H9 (cell line): Measurements from ENCODE around the gene KCMF1. TPM values are rescaled to one million over a fixed set of nuclear protein-coding genes. Genes with fewer than 3 reads are reported as not detected.

Source experiments
- DNase-seq: peaks from one replicate; pipeline ENCODE4 v3.0.0-alpha.2; 2017
- H2AFZ ChIP-seq: one replicate; pipeline ENCODE4 v1.6.1; 2013; ENCODE audit warnings: mild to moderate bottlenecking, low read length, control low read depth, moderate library complexity
- H2AK5ac ChIP-seq: 2 replicates; pipeline ENCODE4 v1.6.1; 2013; ENCODE audit warnings: low read length, control low read depth, mixed read lengths; ENCODE audit not compliant: insufficient read length
- H2BK120ac ChIP-seq: one replicate; pipeline ENCODE4 v1.6.1; 2013; ENCODE audit warnings: low read depth, mild to moderate bottlenecking, low read length, control low read depth, inconsistent platforms; ENCODE audit not compliant: poor library complexity, severe bottlenecking
- H2BK12ac ChIP-seq: 2 replicates; pipeline ENCODE4 v1.6.1; 2013; ENCODE audit warnings: low read length, control low read depth, mixed read lengths, low read depth; ENCODE audit not compliant: insufficient read length
- H2BK15ac ChIP-seq: 2 replicates; pipeline ENCODE4 v1.6.1; 2013; ENCODE audit warnings: low read depth, low read length, control low read depth
- H2BK20ac ChIP-seq: one replicate; pipeline ENCODE4 v1.6.1; 2013; ENCODE audit warnings: low read depth, mild to moderate bottlenecking, low read length, control low read depth, inconsistent platforms; ENCODE audit not compliant: poor library complexity, severe bottlenecking
- H2BK5ac ChIP-seq: 2 replicates; pipeline ENCODE4 v1.6.1; 2013; ENCODE audit warnings: low read length, control low read depth, mixed read lengths; ENCODE audit not compliant: insufficient read length
- H3K14ac ChIP-seq: 2 replicates; pipeline ENCODE4 v1.6.1; 2013; ENCODE audit warnings: low read length, control low read depth; ENCODE audit not compliant: insufficient read depth
- H3K18ac ChIP-seq: 2 replicates; pipeline ENCODE4 v1.6.1; 2013; ENCODE audit warnings: low read depth, mild to moderate bottlenecking, mixed read lengths, low read length, control low read depth; ENCODE audit not compliant: insufficient read length
- H3K23ac ChIP-seq: 2 replicates; pipeline ENCODE4 v1.6.1; 2013; ENCODE audit warnings: low read length, control low read depth, mixed read lengths, low read depth; ENCODE audit not compliant: insufficient read length
- H3K23me2 ChIP-seq: 2 replicates; pipeline ENCODE4 v1.6.1; 2013; ENCODE audit warnings: low read depth, mild to moderate bottlenecking, mixed read lengths, low read length, control low read depth; ENCODE audit not compliant: insufficient read length, poor library complexity, severe bottlenecking
- H3K27ac ChIP-seq: 2 replicates; pipeline ENCODE4 v1.5.1; 2013; ENCODE audit warnings: low read length, control low read depth, mixed read lengths, low read depth; ENCODE audit not compliant: insufficient read length
- H3K27me3 ChIP-seq: 2 replicates; pipeline ENCODE4 v1.6.1; 2013; ENCODE audit warnings: low read length, control low read depth, inconsistent platforms; ENCODE audit not compliant: insufficient read depth
- H3K4ac ChIP-seq: 2 replicates; pipeline ENCODE4 v1.6.1; 2013; ENCODE audit warnings: low read depth, mild to moderate bottlenecking, control low read depth, inconsistent platforms, low read length, moderate library complexity
- H3K4me1 ChIP-seq: 2 replicates; pipeline ENCODE4 v1.6.1; 2013; ENCODE audit warnings: low read length, control low read depth, inconsistent platforms; ENCODE audit not compliant: insufficient read depth
- H3K4me2 ChIP-seq: 2 replicates; pipeline ENCODE4 v1.6.1; 2013; ENCODE audit warnings: low read length, control low read depth, mixed read lengths; ENCODE audit not compliant: insufficient read length, insufficient read depth
- H3K56ac ChIP-seq: 2 replicates; pipeline ENCODE4 v1.6.1; 2013; ENCODE audit warnings: low read depth, mild to moderate bottlenecking, mixed read lengths, low read length, control low read depth; ENCODE audit not compliant: insufficient read length
- H3K79me1 ChIP-seq: 2 replicates; pipeline ENCODE4 v1.6.1; 2013; ENCODE audit warnings: low read depth, mild to moderate bottlenecking, moderate library complexity, low read length, control low read depth, inconsistent platforms; ENCODE audit not compliant: insufficient read depth, poor library complexity, severe bottlenecking
- H3K79me2 ChIP-seq: 2 replicates; pipeline ENCODE4 v1.6.1; 2013; ENCODE audit warnings: low read length, control low read depth, inconsistent platforms; ENCODE audit not compliant: insufficient read depth
- H3K9ac ChIP-seq: 2 replicates; pipeline ENCODE4 v1.6.1; 2013; ENCODE audit warnings: low read length, control low read depth, mixed read lengths; ENCODE audit not compliant: insufficient read length; ENCODE audit errors: extremely low read depth
- H3K9me3 ChIP-seq: one replicate; pipeline ENCODE4 v1.6.1; 2013; ENCODE audit warnings: low read depth, low read length, inconsistent platforms; ENCODE audit not compliant: control insufficient read depth
- H3T11ph ChIP-seq: one replicate; pipeline ENCODE4 v1.6.1; 2013; ENCODE audit warnings: mild to moderate bottlenecking, low read length, control low read depth, inconsistent platforms
- H4K20me1 ChIP-seq: one replicate; pipeline ENCODE4 v1.6.1; 2013; ENCODE audit not compliant: control insufficient read depth, insufficient read length, insufficient read depth
- H4K5ac ChIP-seq: 2 replicates; pipeline ENCODE4 v1.6.1; 2013; ENCODE audit warnings: low read depth, mild to moderate bottlenecking, mixed read lengths, low read length, control low read depth; ENCODE audit not compliant: insufficient read length
- H4K8ac ChIP-seq: replicated peaks from 2 replicates; pipeline ENCODE4 v1.6.1; 2013; ENCODE audit warnings: low read length, control low read depth, mixed read lengths, low read depth; ENCODE audit not compliant: insufficient read length
- H4K91ac ChIP-seq: 2 replicates; pipeline ENCODE4 v1.6.1; 2013; ENCODE audit warnings: low read depth, mild to moderate bottlenecking, moderate library complexity, mixed read lengths, low read length, control low read depth; ENCODE audit not compliant: insufficient read length
- H3K27ac Mint-ChIP-seq, 3 experiments: 2 replicates in 2 of 3; 3 replicates in 1 of 3; pipeline ENCODE4 v1.8.0; 2020 to 2021; ENCODE audit warnings: mixed read lengths in 3 of 3, mild to moderate bottlenecking in 1 of 3, moderate library complexity in 1 of 3
- H3K27me3 Mint-ChIP-seq: 2 replicates; pipeline ENCODE4 v1.8.0; 2021; ENCODE audit warnings: low read depth, mild to moderate bottlenecking, moderate library complexity, mixed read lengths
- H3K36me3 Mint-ChIP-seq, 3 experiments: 2 replicates in 2 of 3; 3 replicates in 1 of 3; pipeline ENCODE4 v1.8.0; 2020 to 2021; ENCODE audit warnings: low read depth in 3 of 3, mixed read lengths in 3 of 3; ENCODE audit not compliant: insufficient read depth in 1 of 3
- H3K4me1 Mint-ChIP-seq, 2 experiments: 2 replicates each; pipeline ENCODE4 v1.8.0; 2020; ENCODE audit warnings: mixed read lengths in 2 of 2
- H3K4me3 Mint-ChIP-seq, 2 experiments: 2 replicates in 1 of 2; 3 replicates in 1 of 2; pipeline ENCODE4 v1.8.0; 2020 to 2021; ENCODE audit warnings: mild to moderate bottlenecking in 2 of 2, mixed read lengths in 2 of 2, moderate library complexity in 1 of 2
- H3K9me3 Mint-ChIP-seq, 2 experiments: 2 replicates in 1 of 2; 3 replicates in 1 of 2; pipeline ENCODE4 v1.8.0; 2020; ENCODE audit warnings: mild to moderate bottlenecking in 2 of 2, mixed read lengths in 2 of 2, moderate library complexity in 1 of 2
- CTCF ChIP-seq: fragments of 200-600 bp; sonication (generic); conservative IDR thresholded peaks from 3 replicates; pipeline ENCODE4 v1.8.0; 2021; ENCODE audit warnings: antibody characterized with exemption, mild to moderate bottlenecking
- WGBS: extraction: QIAGEN DNeasy Blood & Tissue Kit; methylation state at CpG from one replicate; pipeline ENCODE4 v1.1.7; 2013; ENCODE audit warnings: missing lambda C conversion rate, low lambda C conversion rate, mixed read lengths; ENCODE audit not compliant: insufficient read length; ENCODE audit errors: extremely low coverage; 5-methylcytosine and 5-hydroxymethylcytosine counted together
- total RNA-seq: library from RNA; stranded (reverse); gene quantifications from 2 replicates; pipeline ENCODE4 v1.2.1, GENCODE V29; 2021

The KCMF1 gene
- total RNA-seq, 1 experiment from 2014 or later = 113 TPM

- Histone ChIP-seq H3K9ac (no peak overlapping the region), H3K23ac (no peak overlapping the region), H2AK5ac (no peak overlapping the region), H3K9me3 (no peaks in the 10 kb centered on the region), H4K5ac (no peak overlapping the region), H2BK15ac (no peak overlapping the region), H3T11ph (no peak overlapping the region), H4K8ac (no peak overlapping the region), H2BK120ac (no peak overlapping the region), H2BK12ac (no peak overlapping the region), H2BK5ac (no peak overlapping the region), H3K79me1 (no peaks in the 10 kb centered on the region), H3K18ac (no peak overlapping the region), H2AFZ (no peak overlapping the region), H3K27ac (no peak overlapping the region), H4K20me1 (no peaks in the 10 kb centered on the region), H3K4me2 (no peak overlapping the region), H4K91ac (no peak overlapping the region), H3K56ac (no peak overlapping the region), H3K27me3 (no peaks in the 10 kb centered on the region), H3K4me1 (no peaks in the 10 kb centered on the region; the same call in 1 of the 2 replicates), H3K23me2 (no peaks in the 10 kb centered on the region), H3K79me2 (no peaks in the 10 kb centered on the region), H3K14ac (no peak overlapping the region), H2BK20ac (no peak overlapping the region), H3K4ac (no peak overlapping the region)
- Mint-ChIP-seq H3K36me3 (no peaks in the 10 kb centered on the region), H3K9me3 (no peaks in the 10 kb centered on the region), H3K4me1 (peaks cover 13 to 19% of the 10 kb centered on the region in 2 experiments), H3K27me3 (no peaks in the 10 kb centered on the region), H3K4me3 (no peak overlapping the region), H3K27ac (peak overlapping the region in 1 of 3 experiments; percentile 66; a peak in 1 of 7 replicates)
- DNase-seq = no peak
- TF ChIP-seq CTCF = no peak
- WGBS = no CpG with 5 or more reads among the region's 10 CpGs
These were observed 23.9 kb upstream of the KCMF1 start for GRCh38 chr2:84947010-84947593.
